ENCODE data around the gene COG8. TPM values are rescaled to one million over a fixed set of nuclear protein-coding genes. Genes with fewer than 3 reads are reported as not detected.
A peak's percentile ranks its signal among the peaks of the same experiment; 100 is the strongest.

Gene COG8
- total and polyA plus RNA-seq, 9 donors, result 19.2 to 27.1 (median 22.4) TPM

DNA sequence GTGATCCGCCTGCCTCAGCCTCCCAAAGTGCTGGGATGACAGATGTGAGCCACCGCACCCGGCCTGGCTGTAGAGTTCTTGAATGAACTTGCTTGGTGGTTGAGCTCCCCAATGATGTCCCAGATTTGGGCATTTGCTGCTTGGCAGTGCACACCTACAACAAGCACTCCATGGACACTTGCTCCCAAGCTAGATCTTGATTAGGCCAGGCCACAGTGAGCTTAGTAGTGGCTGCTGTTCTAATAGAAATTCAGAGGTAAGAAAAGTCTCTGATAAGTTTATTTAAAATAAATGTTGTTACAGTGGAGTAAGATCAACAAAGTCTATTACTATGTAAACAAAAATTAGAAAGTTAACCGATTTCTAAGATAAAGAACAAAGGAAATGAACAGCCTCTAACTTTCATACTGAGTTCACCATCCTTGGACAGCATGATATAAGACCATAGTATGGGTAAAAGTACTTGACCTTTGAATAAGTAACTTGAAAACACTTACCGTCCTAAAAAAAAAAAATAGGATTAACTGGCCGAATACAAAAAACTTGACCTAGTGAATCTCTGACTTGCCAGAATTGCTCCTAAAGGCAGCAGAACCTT is 11.3 kb upstream of the COG8 start:
- H3K9me3 ChIP-seq (replicated peaks; ENCODE audit: control insufficient read depth, low read depth, low read length), result no peaks in the 10 kb centered on the region
- peaks cover 26% of the 10 kb centered on the region for H3K36me3 ChIP-seq (ENCODE audit: control insufficient read depth, insufficient read depth, low read length)
- no peak overlapping the region for H3K4me3 ChIP-seq (ENCODE audit: low read length)
- no peaks in the 10 kb centered on the region for H3K4me1 ChIP-seq (ENCODE audit: control insufficient read depth, insufficient read depth, low read length)
- H3K27me3 ChIP-seq (ENCODE audit: control insufficient read depth, insufficient read depth, low read length), result no peaks in the 10 kb centered on the region
- 100% methylated on average over 3 of the region's 6 CpGs for WGBS (ENCODE audit: insufficient coverage)
- DNase-seq, result no peak
- H3K27ac ChIP-seq (ENCODE audit: low read length), result no peak overlapping the region

DNA sequence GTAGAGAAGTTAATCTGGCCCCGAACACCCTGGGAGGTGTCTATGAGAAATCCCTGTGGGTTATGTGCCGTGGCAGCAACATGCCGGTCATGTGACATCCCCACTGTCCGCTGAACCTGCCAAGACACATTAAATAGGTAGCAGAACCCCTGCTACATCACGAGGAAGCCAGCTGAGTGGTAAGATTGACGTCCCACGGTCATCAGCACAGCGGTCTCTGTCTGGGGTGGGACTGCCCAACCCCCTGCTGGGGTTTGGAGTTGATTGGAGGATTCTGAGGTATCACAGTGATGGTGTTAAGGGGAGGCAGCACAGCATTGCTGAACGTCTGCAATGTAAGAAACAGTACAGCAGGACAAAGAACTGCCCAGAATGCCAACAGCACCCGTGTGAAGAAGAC is 10.2 kb upstream of the COG8 start:
- H3K4me3 ChIP-seq (ENCODE audit: low read length), result no peak overlapping the region
- H3K36me3 ChIP-seq (ENCODE audit: control insufficient read depth, insufficient read depth, low read length), result peaks cover 21% of the 10 kb centered on the region
- no peaks in the 10 kb centered on the region for H3K27me3 ChIP-seq (ENCODE audit: control insufficient read depth, insufficient read depth, low read length)
- no peaks in the 10 kb centered on the region for H3K4me1 ChIP-seq (ENCODE audit: control insufficient read depth, insufficient read depth, low read length)
- no peak overlapping the region for H3K27ac ChIP-seq (ENCODE audit: low read length)
- 78% methylated on average over 8 of the region's 10 CpGs for WGBS (ENCODE audit: insufficient coverage)
- H3K9me3 ChIP-seq (replicated peaks; ENCODE audit: control insufficient read depth, low read depth, low read length), result no peaks in the 10 kb centered on the region
- no peak for DNase-seq

DNA sequence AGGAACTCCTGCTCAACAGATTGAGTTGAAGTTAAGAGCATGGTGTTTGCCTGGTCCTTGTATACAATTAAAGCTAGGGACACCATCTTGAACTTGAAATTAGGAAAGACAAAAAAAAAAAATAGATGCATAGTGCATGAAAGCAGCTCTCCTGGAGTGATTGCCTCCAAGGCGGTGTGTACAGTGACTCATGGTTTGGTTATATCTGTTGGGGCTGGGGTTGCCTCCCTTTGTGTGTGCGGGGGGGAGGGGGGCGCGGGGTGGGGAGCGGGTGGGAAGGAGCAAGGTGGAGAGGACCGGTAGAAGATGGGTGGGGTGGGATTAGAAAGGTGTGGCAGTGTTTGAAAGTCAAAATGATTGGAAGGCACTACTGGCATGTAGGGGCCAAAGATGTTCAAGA is 8.9 kb upstream of the COG8 start:
- H3K36me3 ChIP-seq (ENCODE audit: control insufficient read depth, insufficient read depth, low read length), result peaks cover 27% of the 10 kb centered on the region

DNA sequence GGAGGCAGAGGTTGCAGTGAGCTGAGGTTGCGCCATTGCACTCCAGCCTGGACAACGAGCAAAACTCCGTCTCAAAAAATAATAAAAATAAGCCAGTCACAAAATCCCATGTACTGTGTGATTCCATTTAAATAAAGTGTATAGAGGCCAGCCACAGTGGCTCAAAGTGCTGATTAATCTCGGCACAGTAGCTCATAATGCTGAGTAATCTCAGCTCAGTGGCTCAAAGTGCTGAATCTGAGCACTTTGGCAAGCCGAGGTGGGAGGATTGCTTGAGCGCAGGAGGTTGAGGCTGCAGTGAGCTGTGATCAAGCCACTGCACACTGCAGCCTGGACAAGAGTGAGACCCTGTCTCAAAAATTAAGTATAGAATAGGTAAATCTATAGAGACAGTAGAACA is 7.3 kb upstream of the COG8 start:
- H3K4me3 ChIP-seq (ENCODE audit: low read length), result no peak overlapping the region
- WGBS (ENCODE audit: insufficient coverage), result 89% methylated on average over 3 of the region's 6 CpGs
- H3K27me3 ChIP-seq (ENCODE audit: control insufficient read depth, insufficient read depth, low read length), result no peaks in the 10 kb centered on the region
- no peaks in the 10 kb centered on the region for H3K9me3 ChIP-seq (replicated peaks; ENCODE audit: control insufficient read depth, low read depth, low read length)
- peaks cover 24% of the 10 kb centered on the region for H3K36me3 ChIP-seq (ENCODE audit: control insufficient read depth, insufficient read depth, low read length)
- no peaks in the 10 kb centered on the region for H3K4me1 ChIP-seq (ENCODE audit: control insufficient read depth, insufficient read depth, low read length)
- no peak overlapping the region for H3K27ac ChIP-seq (ENCODE audit: low read length)
- DNase-seq, result no peak

More for the DNA sequence above, 8.9 kb upstream of the COG8 start:
- 88% methylated on average over 1 of the region's 6 CpGs for WGBS (ENCODE audit: insufficient coverage)
- H3K4me3 ChIP-seq (ENCODE audit: low read length), result no peak overlapping the region
- H3K27ac ChIP-seq (ENCODE audit: low read length), result no peak overlapping the region
- no peaks in the 10 kb centered on the region for H3K27me3 ChIP-seq (ENCODE audit: control insufficient read depth, insufficient read depth, low read length)
- no peaks in the 10 kb centered on the region for H3K9me3 ChIP-seq (replicated peaks; ENCODE audit: control insufficient read depth, low read depth, low read length)
- no peaks in the 10 kb centered on the region for H3K4me1 ChIP-seq (ENCODE audit: control insufficient read depth, insufficient read depth, low read length)
- DNase-seq, result no peak

DNA sequence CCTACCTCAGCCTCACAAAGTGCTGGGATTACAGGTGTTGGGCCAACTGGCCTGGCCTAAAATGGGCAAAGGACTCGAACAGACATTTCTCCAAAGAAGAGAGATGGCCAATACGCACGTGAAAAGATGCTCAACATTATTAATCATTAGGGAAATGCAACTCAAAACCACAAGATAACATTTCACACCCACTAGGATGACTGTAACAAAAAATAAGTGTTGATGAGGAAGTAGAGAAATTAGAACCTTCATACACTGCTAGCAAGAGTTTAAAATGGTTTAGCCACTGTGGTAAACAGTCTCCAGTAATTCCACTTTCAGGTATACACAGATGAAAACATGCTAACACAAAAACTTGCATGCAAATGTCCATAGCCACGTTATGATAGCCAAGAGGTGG is 6.6 kb upstream of the COG8 start:
- Histone ChIP-seq H3K27ac (ENCODE audit: low read length) (no peak overlapping the region), H3K4me3 (ENCODE audit: low read length) (no peak overlapping the region), H3K36me3 (ENCODE audit: control insufficient read depth, insufficient read depth, low read length) (peaks cover 24% of the 10 kb centered on the region), H3K9me3 (replicated peaks; ENCODE audit: control insufficient read depth, low read depth, low read length) (no peaks in the 10 kb centered on the region), H3K4me1 (ENCODE audit: control insufficient read depth, insufficient read depth, low read length) (no peaks in the 10 kb centered on the region), H3K27me3 (ENCODE audit: control insufficient read depth, insufficient read depth, low read length) (no peaks in the 10 kb centered on the region)
- 100% methylated on average over 1 of the region's 4 CpGs for WGBS (ENCODE audit: insufficient coverage)
- no peak for DNase-seq

DNA sequence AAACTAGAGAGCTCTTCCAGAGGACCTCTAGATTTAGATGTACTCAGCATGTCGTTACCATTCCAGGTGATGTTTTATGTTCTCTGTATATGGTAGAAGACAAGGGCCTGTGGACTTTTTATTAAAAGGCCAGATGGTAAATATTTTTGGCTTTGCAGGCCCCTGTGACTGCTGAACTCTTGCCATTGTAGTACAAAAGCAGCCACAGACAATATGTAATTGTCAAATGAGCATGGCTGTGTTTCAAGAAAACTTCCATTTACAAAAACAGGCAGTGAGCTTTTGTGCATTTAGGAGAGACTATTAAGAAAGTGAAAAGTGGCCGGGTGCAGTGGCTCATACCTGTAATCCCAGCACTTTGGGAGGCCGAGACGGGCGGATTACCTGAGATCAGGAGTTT is 4.8 kb upstream of the COG8 start:
- no peaks in the 10 kb centered on the region for H3K27me3 ChIP-seq (ENCODE audit: control insufficient read depth, insufficient read depth, low read length)
- peaks cover 23% of the 10 kb centered on the region for H3K36me3 ChIP-seq (ENCODE audit: control insufficient read depth, insufficient read depth, low read length)
- no peaks in the 10 kb centered on the region for H3K9me3 ChIP-seq (replicated peaks; ENCODE audit: control insufficient read depth, low read depth, low read length)
- DNase-seq, result no peak
- H3K4me3 ChIP-seq (ENCODE audit: low read length), result no peak overlapping the region
- peaks cover 8% of the 10 kb centered on the region for H3K4me1 ChIP-seq (ENCODE audit: control insufficient read depth, insufficient read depth, low read length)
- WGBS (ENCODE audit: insufficient coverage), result no CpG with 5 or more reads among the region's 5 CpGs
- H3K27ac ChIP-seq (ENCODE audit: low read length), result no peak overlapping the region

DNA sequence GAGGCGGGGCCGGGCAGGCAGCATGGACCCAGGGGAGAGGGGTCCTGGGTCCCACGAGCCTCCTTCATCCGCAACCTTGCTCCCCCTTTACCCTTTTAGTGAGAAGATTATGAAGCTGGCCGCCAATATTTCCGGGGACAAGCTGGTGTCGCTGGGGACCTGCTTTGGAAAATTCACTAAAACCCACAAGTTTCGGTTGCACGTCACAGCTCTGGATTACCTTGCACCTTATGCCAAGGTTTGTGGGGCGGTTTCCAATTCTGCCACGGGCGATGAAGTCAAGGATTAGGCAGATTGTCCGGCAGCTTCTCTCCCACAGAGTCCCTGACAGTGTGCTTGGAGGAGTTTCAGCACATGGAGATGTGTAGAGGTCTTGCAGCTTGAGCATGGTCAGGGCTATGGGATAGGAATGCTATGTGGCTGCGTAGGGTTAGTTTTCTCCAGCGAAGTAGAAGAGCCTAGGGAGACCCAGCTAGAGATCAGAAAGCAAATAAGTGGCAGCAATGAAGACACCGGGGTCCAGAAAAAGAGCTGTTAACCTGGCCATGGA is 806 bp upstream of the COG8 start:
- no peaks in the 10 kb centered on the region for H3K9me3 ChIP-seq (replicated peaks; ENCODE audit: control insufficient read depth, low read depth, low read length)
- H3K27ac ChIP-seq (ENCODE audit: low read length), result peak overlapping the region; percentile 94
- 10% methylated on average over 11 of the region's 16 CpGs for WGBS (ENCODE audit: insufficient coverage)
- no peak for DNase-seq
- peaks cover 33% of the 10 kb centered on the region for H3K36me3 ChIP-seq (ENCODE audit: control insufficient read depth, insufficient read depth, low read length)
- H3K4me3 ChIP-seq (ENCODE audit: low read length), result peak overlapping the region; percentile 98
- H3K27me3 ChIP-seq (ENCODE audit: control insufficient read depth, insufficient read depth, low read length), result no peaks in the 10 kb centered on the region
- peaks cover 16% of the 10 kb centered on the region for H3K4me1 ChIP-seq (ENCODE audit: control insufficient read depth, insufficient read depth, low read length)

DNA sequence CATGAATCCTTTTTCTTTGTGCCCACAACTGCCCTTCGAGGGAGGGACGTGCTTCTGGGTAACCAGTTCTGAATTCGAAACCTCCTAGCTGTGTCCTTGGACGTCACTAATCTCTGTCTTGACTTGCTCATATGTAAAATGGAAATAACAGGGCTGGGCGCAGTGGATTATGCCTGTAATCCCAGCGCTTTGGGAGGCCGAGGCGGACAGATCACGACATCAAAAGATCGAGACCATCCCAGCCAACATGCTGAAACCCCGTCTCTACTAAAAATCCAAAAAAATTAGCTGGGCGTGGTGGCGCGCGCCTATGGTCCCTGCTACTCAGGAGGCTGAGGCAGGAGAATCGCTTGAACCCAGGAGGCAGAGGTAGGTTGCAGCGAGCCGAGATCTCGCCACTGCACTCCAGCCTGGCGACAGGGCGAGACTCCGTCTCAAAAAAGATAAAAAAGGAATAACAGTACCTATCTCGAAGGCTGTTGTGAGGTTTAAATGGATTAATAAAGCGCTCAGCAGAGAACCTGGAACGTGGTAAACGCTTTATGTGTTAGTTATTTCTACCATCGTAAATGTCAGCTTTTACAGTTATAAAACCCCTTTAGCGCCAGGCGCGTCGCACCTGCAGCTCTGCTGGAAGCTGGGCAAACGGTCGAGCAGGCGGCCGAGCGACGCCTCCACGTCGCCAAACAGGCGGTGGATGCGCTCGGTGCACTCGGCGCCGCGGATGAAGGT is 641 bp downstream of the COG8 start:
- Histone ChIP-seq H3K36me3 (ENCODE audit: control insufficient read depth, insufficient read depth, low read length) (peaks cover 43% of the 10 kb centered on the region), H3K9me3 (replicated peaks; ENCODE audit: control insufficient read depth, low read depth, low read length) (no peaks in the 10 kb centered on the region), H3K4me1 (ENCODE audit: control insufficient read depth, insufficient read depth, low read length) (peaks cover 16% of the 10 kb centered on the region), H3K27me3 (ENCODE audit: control insufficient read depth, insufficient read depth, low read length) (no peaks in the 10 kb centered on the region), H3K4me3 (ENCODE audit: low read length) (peak overlapping the region; percentile 98), H3K27ac (ENCODE audit: low read length) (peak overlapping the region; percentile 94)
- 20% methylated on average over 37 of the region's 46 CpGs for WGBS (ENCODE audit: insufficient coverage)
- no peak for DNase-seq

DNA sequence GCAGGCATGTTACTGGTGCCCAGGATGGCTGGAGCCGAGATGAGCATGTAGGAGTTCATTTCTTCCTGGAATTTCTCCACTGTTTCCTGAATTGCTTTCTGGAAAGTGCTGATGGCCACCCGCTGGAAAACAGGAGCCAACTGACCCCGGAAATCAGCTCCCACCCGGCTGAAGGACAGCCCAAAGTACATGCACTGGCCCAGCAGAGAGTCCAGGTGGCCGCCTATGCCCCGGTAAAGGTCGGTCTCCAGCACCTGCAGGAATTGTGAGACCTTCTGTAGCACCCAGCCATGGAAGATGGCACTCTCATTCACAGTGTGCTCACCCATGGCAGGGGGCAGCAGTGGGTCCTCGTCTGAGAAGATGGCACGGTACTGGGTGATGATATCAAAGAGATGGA is 4.7 kb downstream of the COG8 start:
- WGBS (ENCODE audit: insufficient coverage), result 93% methylated on average over 9 of the region's 9 CpGs

DNA sequence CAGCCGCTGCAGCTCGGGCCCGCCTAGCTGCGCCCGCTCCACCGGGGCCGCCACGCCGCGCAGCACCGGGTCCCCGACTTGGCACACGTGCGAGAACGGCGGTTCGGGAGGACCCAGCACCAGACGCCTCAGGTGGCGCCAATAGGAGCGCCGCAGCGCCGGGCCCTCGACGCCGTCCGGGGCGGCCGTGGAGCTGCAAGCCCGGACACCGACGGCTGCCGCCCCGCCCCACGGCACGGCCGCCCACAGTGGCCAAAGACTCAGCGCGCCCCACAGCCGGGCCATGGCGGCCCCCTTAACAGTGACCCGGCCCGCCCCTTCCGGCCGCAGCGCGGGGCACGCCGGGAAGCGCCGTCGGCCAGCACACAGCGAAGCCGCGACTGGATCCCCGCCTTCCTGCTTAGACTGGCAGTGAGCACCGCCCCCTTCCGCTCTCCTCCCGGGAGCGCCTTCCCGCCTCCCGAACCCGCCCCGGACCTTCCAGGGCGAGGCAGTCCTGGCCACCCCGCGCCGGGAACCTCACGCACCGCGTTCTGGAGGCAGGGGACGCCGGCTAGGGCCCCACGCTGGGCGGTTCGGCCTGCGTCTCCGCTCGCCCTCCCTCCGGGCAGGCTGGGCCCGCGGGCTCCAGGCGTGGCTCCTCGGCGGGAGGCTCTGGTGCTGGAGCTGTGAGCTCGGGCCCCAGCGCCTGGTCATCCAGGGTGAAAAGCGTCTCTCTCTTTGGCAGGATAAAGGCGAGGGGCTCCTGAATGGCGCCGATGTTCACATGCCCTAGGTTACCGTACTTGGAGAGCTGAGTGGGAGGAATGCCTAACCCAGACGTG is 8.9 kb downstream of the COG8 start, which contains the start of gene PDF:
Gene PDF (minus strand): TSS at position 303 of the 824 bp plus-strand sequence. CDS start 18 bp downstream, at position 285.
- Histone ChIP-seq H3K36me3 (ENCODE audit: control insufficient read depth, insufficient read depth, low read length) (peaks cover 57% of the 10 kb centered on the region), H3K4me3 (ENCODE audit: low read length) (peak within 1 kb of the TSS; percentile 69), H3K9me3 (replicated peaks; ENCODE audit: control insufficient read depth, low read depth, low read length) (no peaks in the 10 kb centered on the region), H3K27me3 (ENCODE audit: control insufficient read depth, insufficient read depth, low read length) (no peaks in the 10 kb centered on the region), H3K27ac (ENCODE audit: low read length) (peak within 1 kb of the TSS; percentile 90), H3K4me1 (ENCODE audit: control insufficient read depth, insufficient read depth, low read length) (peaks cover 25% of the 10 kb centered on the region)
- DNase-seq, result peak; percentile 98
- WGBS (ENCODE audit: insufficient coverage), result under 1% methylated on average over 88 of the region's 93 CpGs

More for the DNA sequence above, 4.7 kb downstream of the COG8 start:
- Histone ChIP-seq H3K27me3 (ENCODE audit: control insufficient read depth, insufficient read depth, low read length) (no peaks in the 10 kb centered on the region), H3K9me3 (replicated peaks; ENCODE audit: control insufficient read depth, low read depth, low read length) (no peaks in the 10 kb centered on the region), H3K4me3 (ENCODE audit: low read length) (no peak overlapping the region), H3K4me1 (ENCODE audit: control insufficient read depth, insufficient read depth, low read length) (peaks cover 15% of the 10 kb centered on the region), H3K36me3 (ENCODE audit: control insufficient read depth, insufficient read depth, low read length) (peaks cover 45% of the 10 kb centered on the region), H3K27ac (ENCODE audit: low read length) (no peak overlapping the region)
- DNase-seq, result no peak
